ENCODE results near the gene PTOV1.

Gene PTOV1

GRCh38 chr19:49859682-49860335, 8.8 kb downstream of the PTOV1 start:
- CTCF ChIA-PET: no interaction called here
- DNase-seq (ENCODE audit: low spot score): no peak
- peak overlapping the region; percentile 71 for H3K27ac ChIP-seq
- POLR2A ChIA-PET (ENCODE audit: low non-redundant PET): no interaction called here
- no peak for TF ChIP-seq CTCF (conservative IDR thresholded peaks at IDR 0.05; ENCODE audit: low read depth)

- TF ChIP-seq CTCF (conservative IDR thresholded peaks at IDR 0.05; ENCODE audit: low read depth): no peak
- DNase-seq (ENCODE audit: low spot score): no peak
- peak overlapping the region; percentile 71 for H3K27ac ChIP-seq
- CTCF ChIA-PET: no interaction called here
- POLR2A ChIA-PET (ENCODE audit: low non-redundant PET): interaction anchor here (0.6 kb wide), 1 partner anchor 70 kb away, joined by 3 read pairs; no protein-coding TSS in a partner anchor
Observed at GRCh38 chr19:49860336-49861102, 9.6 kb downstream of the PTOV1 start.

GRCh38 chr19:49861107-49861506, 10.1 kb downstream of the PTOV1 start:
- peak overlapping the region; percentile 71 for H3K27ac ChIP-seq
- no peak for TF ChIP-seq CTCF (conservative IDR thresholded peaks at IDR 0.05; ENCODE audit: low read depth)
- CTCF ChIA-PET: no interaction called here
- POLR2A ChIA-PET (ENCODE audit: low non-redundant PET): interaction anchor here (0.6 kb wide), 1 partner anchor 69 kb away, joined by 3 read pairs; no protein-coding TSS in a partner anchor
- no peak for DNase-seq (ENCODE audit: low spot score)

GRCh38 chr19:49861541-49862378, 10.8 kb downstream of the PTOV1 start:
- no peak for DNase-seq (ENCODE audit: low spot score)
- peak overlapping the region; percentile 71 for H3K27ac ChIP-seq
- POLR2A ChIA-PET (ENCODE audit: low non-redundant PET): no interaction called here
- CTCF ChIA-PET: interaction anchor here (0.8 kb wide), 1 partner anchor 26 kb away, joined by 4 read pairs; no protein-coding TSS in a partner anchor
- no peak for TF ChIP-seq CTCF (conservative IDR thresholded peaks at IDR 0.05; ENCODE audit: low read depth)

- POLR2A ChIA-PET (ENCODE audit: low non-redundant PET): no interaction called here
- no peak for TF ChIP-seq CTCF (conservative IDR thresholded peaks at IDR 0.05; ENCODE audit: low read depth)
- DNase-seq (ENCODE audit: low spot score): no peak
- CTCF ChIA-PET: interaction anchor here (0.6 to 0.8 kb wide), 2 partner anchors 27 to 47 kb away, joined by 3 to 4 read pairs; no protein-coding TSS in a partner anchor
- peak overlapping the region; percentile 71 for H3K27ac ChIP-seq
Observed at GRCh38 chr19:49862391-49863253, 11.7 kb downstream of the PTOV1 start.
